Measurements from ENCODE around the gene GMPS. TPM values are rescaled to one million over a fixed set of nuclear protein-coding genes. Genes with fewer than 3 reads are reported as not detected.

GMPS gene
- polyA plus RNA-seq, 3 donors, result 14.3 to 43.4 (median 27.4) TPM

DNA sequence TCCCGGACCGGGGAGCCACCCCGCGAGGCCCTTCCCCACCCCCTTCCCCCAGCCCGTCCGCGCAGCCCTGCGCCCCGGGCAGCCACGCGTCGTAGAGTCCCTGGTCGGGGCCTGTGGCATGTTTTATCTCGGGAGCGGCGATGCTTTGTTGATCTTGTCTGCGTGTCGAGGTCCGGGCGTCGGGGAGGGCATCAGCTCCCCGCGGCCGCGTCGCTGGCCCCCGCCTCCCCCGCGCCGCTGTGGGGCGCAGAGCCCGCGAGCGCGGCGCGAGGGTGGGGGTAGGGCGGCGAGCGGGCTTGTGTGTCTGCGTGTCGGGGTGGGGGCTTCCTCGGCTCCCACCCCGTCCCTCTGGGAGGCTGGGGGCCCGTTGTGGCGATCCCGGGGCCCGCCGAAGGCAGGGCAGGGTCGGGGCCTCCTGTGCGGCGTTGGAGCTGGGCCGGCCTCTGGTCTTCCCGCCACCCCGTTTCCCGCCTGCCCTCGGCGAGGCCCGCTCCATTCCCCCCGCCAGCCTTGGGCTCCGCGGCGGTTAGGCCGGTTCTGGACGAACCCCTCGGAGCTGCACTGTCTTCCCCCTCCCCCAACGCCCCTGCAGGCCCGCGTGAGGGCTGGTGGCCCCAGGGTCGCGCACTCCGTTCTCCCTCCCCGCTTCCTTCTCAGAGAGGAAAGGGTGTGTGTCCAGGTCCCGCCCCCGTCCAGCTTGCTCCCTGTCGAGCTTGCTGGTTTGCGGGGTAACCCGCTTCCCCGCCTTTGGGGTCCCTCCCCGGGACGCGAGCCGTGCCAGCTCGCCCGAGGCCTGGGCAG lies 695 bp downstream of the GMPS start:
- H3K4me3 Mint-ChIP-seq, result peak overlapping the region; percentile 90 to 97
- H3K27me3 Mint-ChIP-seq (ENCODE audit: low read depth in 3 of 3), result peaks cover 0 to 2% (median 2%) of the 10 kb centered on the region in 3 donors
- peak overlapping the region; percentile 69 to 88 (median 79) for H3K27ac Mint-ChIP-seq
- Histone ChIP-seq H3K79me2 (ENCODE audit: insufficient read depth, low read length) (peaks cover 56% of the 10 kb centered on the region), H3K27me3 (ENCODE audit: control insufficient read depth in 2 of 2, insufficient read depth in 2 of 2, low read length in 2 of 2) (no peaks in the 10 kb centered on the region), H3K36me3 (replicated peaks in 1 of 2; ENCODE audit: control insufficient read depth in 1 of 2, insufficient read depth in 2 of 2, low read length in 2 of 2) (no peaks in the 10 kb centered on the region), H3K9me3 (replicated peaks in 1 of 2; ENCODE audit: control insufficient read depth in 1 of 2, insufficient read depth in 1 of 2, low read length in 2 of 2) (no peaks in the 10 kb centered on the region), H3K27ac (ENCODE audit: low read depth in 1 of 2, low read length in 2 of 2) (peak overlapping the region; percentile 56 to 84), H3K4me2 (replicated peaks; ENCODE audit: extremely low read depth, low read length, poor library complexity, severe bottlenecking) (peak overlapping the region; percentile 87), H3K9ac (ENCODE audit: insufficient read depth, low read length, poor library complexity, severe bottlenecking) (peak overlapping the region; percentile 90), H2AFZ (ENCODE audit: insufficient read depth, low read depth, low read length, poor library complexity, severe bottlenecking) (peak overlapping the region; percentile 94), H3K4me3 (replicated peaks in 1 of 3; ENCODE audit: low read depth in 2 of 3, low read length in 3 of 3) (peak overlapping the region; percentile 66 to 98 (median 90)), H4K20me1 (ENCODE audit: insufficient read depth, low read length) (peaks cover 13% of the 10 kb centered on the region), H3K4me1 (ENCODE audit: control insufficient read depth in 1 of 2, insufficient read depth in 2 of 2, low read length in 2 of 2) (peaks cover 23 to 30% of the 10 kb centered on the region in 2 donors)
- WGBS (ENCODE audit: insufficient coverage), result under 1% methylated on average over 77 of the region's 85 CpGs
- H3K9me3 Mint-ChIP-seq, result peaks cover 0 to 2% (median 0%) of the 10 kb centered on the region in 7 donors
- TF ChIP-seq CTCF (IDR thresholded peaks at IDR 0.05), result no peak
- peaks cover 24% of the 10 kb centered on the region for H3K4me1 Mint-ChIP-seq
- H3K36me3 Mint-ChIP-seq, result no peaks in the 10 kb centered on the region
- peak in 2 of 3 donors; percentile 18 to 26 for DNase-seq
- intact Hi-C loops (cut with micrococcal nuclease), result loop anchor here (2.0 to 10.0 kb wide), 3 partner anchors 16 to 66 kb away; partner anchors contain the start of genes C3orf33 (in 2 of the 2) and SLC33A1 (in 1 of the 2)

DNA sequence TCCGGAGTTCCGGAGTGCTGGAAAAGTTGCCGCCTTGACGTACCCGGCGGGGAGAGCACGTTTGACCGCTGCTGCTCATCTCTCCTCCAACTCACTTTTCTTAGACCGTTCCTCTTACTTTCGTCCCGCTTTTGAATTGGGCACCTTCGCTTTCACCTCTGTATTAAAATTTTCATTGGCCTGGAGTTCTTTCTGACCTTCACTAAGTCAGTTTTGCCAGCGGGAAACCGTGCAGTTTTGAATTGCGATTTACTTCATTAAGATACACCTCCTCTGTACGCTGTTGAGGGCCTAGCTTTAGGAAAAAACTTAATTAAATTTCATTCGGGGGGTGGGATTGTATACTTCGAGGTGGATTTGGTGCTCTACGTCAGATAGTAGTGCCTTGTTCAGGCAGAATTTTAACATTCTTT lies 1.3 kb downstream of the GMPS start:
- peak overlapping the region; percentile 69 to 88 (median 79) for H3K27ac Mint-ChIP-seq
- H3K27ac ChIP-seq (ENCODE audit: low read depth in 1 of 2, low read length in 2 of 2), result peak overlapping the region; percentile 16 to 84
- no peaks in the 10 kb centered on the region for H3K36me3 ChIP-seq (replicated peaks in 1 of 2; ENCODE audit: control insufficient read depth in 1 of 2, insufficient read depth in 2 of 2, low read length in 2 of 2)
- H3K9me3 Mint-ChIP-seq, result no peaks in the 10 kb centered on the region
- H3K4me3 ChIP-seq (replicated peaks in 1 of 3; ENCODE audit: low read depth in 2 of 3, low read length in 3 of 3), result peak overlapping the region; percentile 66 to 98 (median 90)
- peak overlapping the region; percentile 90 for H3K9ac ChIP-seq (ENCODE audit: insufficient read depth, low read length, poor library complexity, severe bottlenecking)
- H3K4me1 ChIP-seq (ENCODE audit: control insufficient read depth in 1 of 2, insufficient read depth in 2 of 2, low read length in 2 of 2), result peaks cover 23 to 30% of the 10 kb centered on the region in 2 donors
- H3K27me3 ChIP-seq (ENCODE audit: control insufficient read depth in 2 of 2, insufficient read depth in 2 of 2, low read length in 2 of 2), result no peaks in the 10 kb centered on the region
- no peaks in the 10 kb centered on the region for H3K9me3 ChIP-seq (replicated peaks in 1 of 2; ENCODE audit: control insufficient read depth in 1 of 2, insufficient read depth in 1 of 2, low read length in 2 of 2)
- H3K79me2 ChIP-seq (ENCODE audit: insufficient read depth, low read length), result peaks cover 62% of the 10 kb centered on the region
- H3K36me3 Mint-ChIP-seq, result no peaks in the 10 kb centered on the region
- WGBS (ENCODE audit: insufficient coverage), result under 1% methylated on average over 15 of the region's 19 CpGs
- no peak for DNase-seq
- H3K4me1 Mint-ChIP-seq, result peaks cover 27% of the 10 kb centered on the region
- H3K4me2 ChIP-seq (replicated peaks; ENCODE audit: extremely low read depth, low read length, poor library complexity, severe bottlenecking), result peak overlapping the region; percentile 87
- H3K27me3 Mint-ChIP-seq (ENCODE audit: low read depth in 3 of 3), result peaks cover 0 to 2% (median 0%) of the 10 kb centered on the region in 3 donors
- intact Hi-C loops (cut with micrococcal nuclease), result loop anchor here (2.0 to 10.0 kb wide), 3 partner anchors 17 to 67 kb away; partner anchors contain the start of genes C3orf33 (in 2 of the 2) and SLC33A1 (in 1 of the 2)
- H2AFZ ChIP-seq (ENCODE audit: insufficient read depth, low read depth, low read length, poor library complexity, severe bottlenecking), result peak overlapping the region; percentile 94
- H4K20me1 ChIP-seq (ENCODE audit: insufficient read depth, low read length), result peaks cover 13% of the 10 kb centered on the region
- TF ChIP-seq CTCF (IDR thresholded peaks at IDR 0.05), result no peak
- peak overlapping the region; percentile 90 to 97 for H3K4me3 Mint-ChIP-seq

Measured in CD14-positive monocyte (primary cell).